ES-I3 (cell line): ENCODE results near the gene IFT81.

ENCODE experiments used
- H3K36me3 ChIP-seq: 2 replicates; pipeline ENCODE4 v1.6.1; 2013; ENCODE audit warnings: mild to moderate bottlenecking, low read length, control low read depth, moderate library complexity; ENCODE audit not compliant: insufficient read depth
- H3K4me1 ChIP-seq: 2 replicates; pipeline ENCODE4 v1.6.1; 2013; ENCODE audit warnings: mild to moderate bottlenecking, control low read depth, low read length; ENCODE audit not compliant: insufficient read depth
- H3K9ac ChIP-seq: 2 replicates; pipeline ENCODE4 v1.6.1; 2013; ENCODE audit warnings: low read depth, mild to moderate bottlenecking, low read length, moderate library complexity
- H3K9me3 ChIP-seq: 2 replicates; pipeline ENCODE4 v1.6.1; 2013; ENCODE audit warnings: mild to moderate bottlenecking, low read length, moderate library complexity; ENCODE audit not compliant: control insufficient read depth, insufficient read depth

Gene IFT81

DNA sequence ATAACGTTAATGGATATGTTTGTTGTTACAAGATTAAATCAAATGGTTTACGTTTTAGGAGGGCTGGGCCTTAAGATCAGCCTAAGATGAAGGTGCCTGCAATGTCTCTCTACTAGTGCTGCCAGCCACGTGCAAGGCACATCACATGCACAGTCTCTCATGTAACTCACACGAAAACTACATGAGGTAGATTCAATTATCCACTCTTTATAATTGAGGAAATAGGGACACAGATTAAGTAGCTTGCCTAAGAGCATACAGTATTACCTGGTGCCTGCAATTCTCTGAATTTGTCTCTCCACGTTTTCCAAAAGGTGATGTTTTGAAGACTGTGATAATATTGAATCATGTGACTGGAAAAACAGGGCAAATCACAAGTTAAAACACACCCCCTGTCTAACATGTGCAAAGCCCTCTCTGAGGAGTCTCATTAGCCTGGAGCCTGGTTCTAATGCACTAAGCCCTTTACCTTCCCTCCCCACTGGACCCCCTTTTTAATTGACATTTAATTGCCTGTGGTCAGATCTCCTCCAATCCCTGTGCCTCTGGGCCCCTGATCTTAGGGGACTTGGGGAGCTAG, 142.3 kb downstream of the IFT81 start:
- Histone ChIP-seq H3K9me3 (no peaks in the 10 kb centered on the region), H3K4me1 (peaks cover 38% of the 10 kb centered on the region), H3K36me3 (no peaks in the 10 kb centered on the region), H3K9ac (no peak overlapping the region)

DNA sequence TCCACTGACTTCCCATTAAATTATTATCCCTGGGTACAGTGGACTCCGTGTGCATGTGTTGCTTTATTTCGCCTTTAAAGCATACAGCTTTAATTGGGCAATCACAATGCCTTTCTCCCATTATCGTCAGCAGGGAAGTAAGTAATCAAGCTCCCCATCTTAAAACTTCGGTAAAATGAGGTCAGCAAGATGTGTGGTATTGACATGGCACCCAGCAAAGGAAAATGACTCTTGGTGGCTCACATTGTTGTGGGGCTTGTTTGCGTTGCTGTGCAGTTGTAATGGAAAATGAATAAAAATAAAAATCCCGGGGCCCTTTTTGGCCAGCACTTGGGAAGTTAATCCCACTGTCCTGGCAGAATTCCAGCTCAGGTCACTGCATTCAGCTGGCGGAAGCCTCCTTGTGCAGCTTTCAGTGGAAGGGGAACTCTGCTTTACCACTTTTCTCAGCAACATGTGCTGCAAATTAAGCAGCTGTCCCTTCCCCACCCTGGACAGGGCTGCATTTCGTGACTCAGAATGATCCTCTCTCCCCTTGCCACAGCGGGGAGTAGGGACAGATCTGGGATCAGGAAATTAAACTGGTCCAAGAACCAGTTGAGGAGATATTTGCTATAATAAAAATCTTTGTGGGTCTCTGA, 142.9 kb downstream of the IFT81 start:
- Histone ChIP-seq H3K9me3 (no peaks in the 10 kb centered on the region), H3K36me3 (no peaks in the 10 kb centered on the region), H3K4me1 (peaks cover 41% of the 10 kb centered on the region), H3K9ac (no peak overlapping the region)
